ENCODE results near the gene PLEKHA4.
A peak's percentile ranks its signal among the peaks of the same experiment; 100 is the strongest.
"Not testable (repeated sequence)": the region's sequence is repeated elsewhere in the genome, so short reads cannot be mapped to it uniquely, and the experiment has no call there.

PLEKHA4 gene

DNA sequence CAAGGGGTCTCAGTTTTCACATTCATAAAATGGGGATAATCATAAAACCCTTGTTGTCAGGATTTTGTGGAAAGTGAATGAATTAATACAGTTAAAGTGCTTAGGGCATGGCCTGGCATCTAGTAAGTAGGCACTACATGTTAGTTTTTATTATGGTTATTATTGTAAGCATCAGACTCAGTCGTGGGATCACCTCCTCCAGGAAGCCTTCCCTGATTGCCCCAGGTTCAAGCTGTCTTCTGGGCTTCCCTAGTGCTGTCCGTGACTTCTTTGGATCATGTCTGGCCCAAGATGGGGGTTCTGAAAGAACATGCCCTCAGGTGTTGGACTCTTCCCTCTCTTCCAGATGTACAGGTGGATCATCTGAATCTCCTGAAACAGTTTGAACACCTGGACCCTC, 42.4 kb upstream of the PLEKHA4 start:
- Mint-ChIP-seq H3K27me3 (ENCODE audit: low read depth) (no peaks in the 10 kb centered on the region), H3K4me3 (no peak overlapping the region), H3K4me1 (no peaks in the 10 kb centered on the region), H3K36me3 (ENCODE audit: low read depth) (peaks cover 71% of the 10 kb centered on the region), H3K9me3 (no peaks in the 10 kb centered on the region), H3K27ac (no peak overlapping the region)
- TF ChIP-seq CTCF (IDR thresholded peaks at IDR 0.05; ENCODE audit: unreplicated experiment in 3 of 3) = no peak

DNA sequence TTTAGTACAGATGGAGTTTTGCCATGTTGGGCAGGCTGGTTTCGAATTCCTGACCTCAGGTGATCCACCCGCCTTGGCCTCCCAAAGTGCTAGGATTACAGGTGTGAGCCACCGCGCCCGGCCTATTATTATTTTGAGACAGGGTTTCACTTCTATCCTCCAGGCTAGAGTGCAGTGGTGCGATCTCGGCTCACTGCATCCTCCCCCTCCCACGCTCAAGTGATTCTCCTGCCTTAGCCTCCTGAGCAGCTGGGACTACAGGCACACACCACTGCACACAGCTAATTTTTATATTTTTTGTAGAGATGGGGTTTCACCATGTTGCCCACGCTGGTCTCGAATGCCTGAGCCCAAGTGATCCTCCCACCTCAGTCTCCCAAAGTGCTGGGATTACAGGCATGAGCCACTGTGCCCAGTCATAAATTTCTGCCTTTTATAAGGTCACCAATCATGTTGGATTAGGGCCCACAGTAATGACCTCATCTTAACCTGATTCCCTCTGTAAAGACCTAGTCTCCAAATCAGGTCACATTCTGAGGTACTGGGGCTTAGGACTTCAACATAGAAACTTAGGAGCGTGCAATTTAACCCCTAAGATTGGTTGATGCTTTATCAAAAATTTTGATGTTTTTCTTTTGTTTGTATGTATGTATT, 41.1 kb upstream of the PLEKHA4 start:
- H3K4me3 Mint-ChIP-seq; H3K9me3 Mint-ChIP-seq; H3K4me1 Mint-ChIP-seq; H3K27me3 Mint-ChIP-seq (ENCODE audit: low read depth); H3K27ac Mint-ChIP-seq: not testable (repeated sequence)
- peaks cover 80% of the 10 kb centered on the region for H3K36me3 Mint-ChIP-seq (ENCODE audit: low read depth)

DNA sequence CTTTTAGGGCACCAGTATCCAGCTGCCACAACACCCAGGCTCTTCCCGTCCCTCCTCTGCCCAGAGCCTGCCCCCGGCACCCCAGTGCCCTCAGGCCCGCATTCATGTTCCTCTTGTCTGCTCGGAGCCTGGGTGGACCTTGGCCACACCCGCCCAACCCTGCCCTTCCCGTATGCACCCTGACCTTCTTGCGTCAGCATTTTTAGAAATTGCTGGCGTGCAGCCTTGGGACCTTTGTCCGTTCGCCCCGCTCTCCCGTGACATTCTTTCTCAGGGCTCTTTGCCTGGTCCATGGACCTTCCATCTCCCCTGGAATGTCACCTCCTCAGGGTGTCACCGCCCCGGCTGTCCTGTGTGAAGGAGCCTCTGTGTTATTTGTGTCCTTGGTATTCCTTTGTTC, 39.3 kb upstream of the PLEKHA4 start:
- Mint-ChIP-seq H3K27ac (peak overlapping the region in 1 of 3 experiments; percentile 70), H3K4me3 (no peak overlapping the region), H3K4me1 (no peaks in the 10 kb centered on the region), H3K9me3 (no peaks in the 10 kb centered on the region), H3K27me3 (ENCODE audit: low read depth) (no peaks in the 10 kb centered on the region), H3K36me3 (ENCODE audit: low read depth) (peaks cover 75% of the 10 kb centered on the region)
- no peak for TF ChIP-seq CTCF (IDR thresholded peaks at IDR 0.05; ENCODE audit: unreplicated experiment in 3 of 3)

DNA sequence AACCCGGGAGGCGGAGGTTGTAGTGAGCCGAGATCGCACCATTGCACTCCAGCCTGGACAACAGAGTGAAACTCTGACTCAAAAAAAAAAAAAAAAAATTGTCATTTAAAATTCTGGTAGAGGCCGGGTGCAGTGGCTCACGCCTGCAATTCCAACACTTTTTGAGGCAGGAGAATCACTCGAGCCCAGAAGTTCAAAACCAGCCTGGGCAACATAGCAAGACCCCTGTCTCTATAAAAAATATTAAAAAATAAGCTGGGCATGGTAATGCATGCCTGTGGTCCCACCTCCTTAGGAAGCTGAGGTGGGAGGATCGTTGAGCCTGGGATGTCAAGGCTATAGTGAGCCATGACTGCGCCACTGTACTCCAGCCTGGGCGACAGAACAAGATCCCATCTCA, 37.9 kb upstream of the PLEKHA4 start:
- no peaks in the 10 kb centered on the region for H3K27me3 Mint-ChIP-seq (ENCODE audit: low read depth)
- no peaks in the 10 kb centered on the region for H3K9me3 Mint-ChIP-seq
- peaks cover 72% of the 10 kb centered on the region for H3K36me3 Mint-ChIP-seq (ENCODE audit: low read depth)
- H3K27ac Mint-ChIP-seq = no peak overlapping the region
- peaks cover under 1% of the 10 kb centered on the region for H3K4me1 Mint-ChIP-seq
- TF ChIP-seq CTCF (IDR thresholded peaks at IDR 0.05; ENCODE audit: unreplicated experiment in 3 of 3) = no peak
- no peak overlapping the region for H3K4me3 Mint-ChIP-seq

- Mint-ChIP-seq H3K4me3 (no peak overlapping the region), H3K27me3 (ENCODE audit: low read depth) (no peaks in the 10 kb centered on the region), H3K36me3 (ENCODE audit: low read depth) (peaks cover 70% of the 10 kb centered on the region), H3K9me3 (no peaks in the 10 kb centered on the region), H3K4me1 (peaks cover 5% of the 10 kb centered on the region), H3K27ac (no peak overlapping the region)
- no peak for TF ChIP-seq CTCF (IDR thresholded peaks at IDR 0.05; ENCODE audit: unreplicated experiment in 3 of 3)
Observed at GRCh38 chr19:48905664-48906063, 37.2 kb upstream of the PLEKHA4 start.

GRCh38 chr19:48903788-48904187, 35.4 kb upstream of the PLEKHA4 start:
- not testable (repeated sequence) for H3K27me3 Mint-ChIP-seq (ENCODE audit: low read depth); H3K9me3 Mint-ChIP-seq; H3K4me3 Mint-ChIP-seq; H3K27ac Mint-ChIP-seq
- peaks cover 57% of the 10 kb centered on the region for H3K36me3 Mint-ChIP-seq (ENCODE audit: low read depth)
- H3K4me1 Mint-ChIP-seq = peaks cover 13% of the 10 kb centered on the region

- H3K27ac Mint-ChIP-seq; H3K9me3 Mint-ChIP-seq; H3K27me3 Mint-ChIP-seq (ENCODE audit: low read depth): not testable (repeated sequence)
- Mint-ChIP-seq H3K36me3 (ENCODE audit: low read depth) (peaks cover 44% of the 10 kb centered on the region), H3K4me1 (peaks cover 13% of the 10 kb centered on the region), H3K4me3 (peak overlapping the region; percentile 44 to 63 (median 52))
Observed at GRCh38 chr19:48902291-48902690, 33.9 kb upstream of the PLEKHA4 start.
